ENCODE measurements around the gene INSRR.

The INSRR gene

DNA sequence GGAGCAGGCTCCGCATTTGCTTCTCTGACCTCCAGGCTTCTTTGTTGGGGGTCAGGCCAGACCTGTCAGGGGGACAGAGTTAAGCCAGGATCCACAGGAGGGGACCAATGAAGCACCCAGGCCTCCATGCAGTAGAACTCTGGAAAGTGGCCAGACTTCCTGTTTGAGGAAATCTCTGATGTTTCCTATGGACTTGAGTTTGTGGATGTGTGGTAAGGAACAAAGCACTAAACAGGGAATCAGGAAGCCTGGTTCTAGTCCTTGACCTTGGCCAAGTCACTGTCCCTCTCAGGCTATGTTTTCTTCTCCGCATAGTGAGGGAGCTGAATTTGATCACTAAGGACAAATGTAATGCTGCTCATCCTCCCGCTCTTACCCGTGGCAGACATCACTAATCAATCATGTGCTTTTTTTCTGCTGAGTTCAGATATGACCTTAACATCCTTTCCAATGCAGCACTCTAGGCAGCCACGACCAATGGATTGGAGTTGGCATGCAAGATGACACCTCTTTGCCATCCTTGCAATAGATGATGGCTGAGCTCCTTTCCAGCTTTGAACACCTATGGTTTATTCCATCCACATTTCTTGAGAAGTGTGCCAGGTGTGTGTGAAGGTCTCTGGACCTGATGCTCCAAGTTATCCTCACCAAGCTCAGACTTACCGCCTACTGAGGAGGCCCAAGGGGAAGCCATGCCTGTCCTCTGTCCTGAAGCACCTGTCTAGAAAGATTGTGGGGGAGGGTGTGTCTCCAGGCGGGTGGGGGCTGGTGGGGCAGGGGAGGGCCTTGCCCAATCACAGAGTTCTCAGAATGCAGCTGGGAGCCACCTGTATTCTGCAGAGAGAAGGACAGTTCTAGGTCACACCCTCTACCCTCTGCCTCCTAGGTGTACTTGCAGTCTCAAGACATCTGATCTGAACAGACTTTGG lies 52.1 kb downstream of the INSRR start:
- no peak for DNase-seq (ENCODE audit: low read depth in 2 of 2)

DNA sequence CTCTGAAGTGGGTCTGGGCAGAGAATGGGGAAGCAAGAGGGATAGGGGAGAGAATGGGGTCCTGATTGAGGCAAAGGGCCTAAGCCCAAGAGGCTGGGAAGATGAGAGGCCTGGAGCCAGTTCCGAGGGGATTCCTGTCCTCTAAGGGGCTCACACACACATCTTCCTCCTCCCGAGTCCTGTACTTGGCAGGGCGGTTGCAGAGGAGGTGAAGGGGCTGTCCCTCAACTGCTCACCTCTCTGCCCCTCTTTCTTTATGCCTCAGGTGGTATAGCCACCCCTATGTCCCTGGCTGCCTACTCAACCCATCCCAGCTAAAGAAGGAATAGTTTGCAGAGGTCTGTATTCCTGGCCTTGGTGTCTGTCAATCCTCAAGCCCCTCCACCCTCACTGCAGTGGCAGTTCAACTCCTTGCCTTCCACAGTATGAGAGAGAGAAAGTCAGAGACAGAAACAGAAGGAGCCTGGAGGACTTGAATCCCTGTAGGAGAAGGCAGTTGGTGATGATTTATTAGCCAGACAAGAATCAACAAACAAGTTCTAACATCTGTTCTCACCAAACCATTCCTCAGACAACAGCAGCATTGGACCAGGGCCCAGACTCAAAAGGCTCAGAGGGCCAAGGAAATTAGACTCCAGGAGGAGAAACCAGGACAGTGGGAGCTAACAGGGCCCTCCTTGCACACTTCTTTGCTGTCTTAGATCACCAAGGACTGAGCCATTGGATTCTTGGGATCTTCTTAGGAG lies 53.0 kb downstream of the INSRR start:
- DNase-seq (ENCODE audit: low read depth in 2 of 2): no peak

DNA sequence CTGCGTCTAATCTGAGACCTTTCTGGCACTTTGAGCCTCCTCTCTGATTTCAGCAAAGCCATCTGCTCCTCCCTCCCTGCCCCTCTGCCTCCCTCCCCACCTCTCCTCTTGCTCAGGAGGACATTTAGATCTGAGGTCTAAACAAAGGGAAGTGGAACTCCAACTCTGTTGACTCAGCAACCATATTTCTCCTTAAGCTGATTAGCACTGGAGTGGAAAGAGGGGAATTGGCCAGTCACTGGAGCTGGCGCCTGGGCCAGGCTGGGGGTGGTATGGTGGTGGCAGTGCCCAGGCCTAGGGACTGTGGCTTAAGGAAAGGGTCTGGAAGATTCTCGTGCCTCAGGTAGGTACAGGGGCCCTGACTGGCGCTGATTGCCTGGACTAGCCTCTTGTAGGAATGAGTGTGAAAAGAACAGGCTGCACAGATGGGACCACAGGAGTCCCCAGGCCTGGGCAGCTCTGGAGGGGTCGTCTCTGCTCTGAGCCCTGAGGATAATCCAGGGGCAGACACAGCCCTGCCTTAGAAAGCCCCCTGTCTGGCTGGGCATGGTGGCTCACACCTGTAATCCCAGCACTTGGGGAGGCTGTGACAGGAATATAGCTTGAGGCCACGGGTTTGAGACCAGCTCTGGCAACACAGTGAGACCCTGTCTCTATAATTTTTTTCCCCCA lies 54.2 kb downstream of the INSRR start:
- DNase-seq (ENCODE audit: low read depth in 2 of 2): no peak

DNA sequence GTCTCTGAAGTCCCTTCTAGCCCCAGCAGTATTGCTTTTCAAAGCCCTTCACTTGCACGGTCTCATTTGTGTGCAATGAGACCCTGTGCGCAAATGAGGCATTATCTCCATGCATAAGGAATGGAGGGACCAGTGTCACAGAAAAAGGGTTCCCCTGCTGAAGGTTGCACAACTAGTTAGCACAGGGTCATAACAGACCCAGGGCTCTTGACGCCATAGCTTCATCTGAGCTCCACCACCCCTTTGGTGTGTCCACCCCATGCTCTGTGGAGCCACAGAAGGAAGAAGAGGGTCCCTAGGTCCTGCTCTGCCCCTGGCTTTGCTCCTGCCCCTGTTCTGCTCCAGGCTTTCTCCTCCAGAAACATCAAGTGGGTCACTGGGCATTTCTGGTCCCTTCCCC lies 54.9 kb downstream of the INSRR start:
- no peak for DNase-seq (ENCODE audit: low read depth in 2 of 2)

DNA sequence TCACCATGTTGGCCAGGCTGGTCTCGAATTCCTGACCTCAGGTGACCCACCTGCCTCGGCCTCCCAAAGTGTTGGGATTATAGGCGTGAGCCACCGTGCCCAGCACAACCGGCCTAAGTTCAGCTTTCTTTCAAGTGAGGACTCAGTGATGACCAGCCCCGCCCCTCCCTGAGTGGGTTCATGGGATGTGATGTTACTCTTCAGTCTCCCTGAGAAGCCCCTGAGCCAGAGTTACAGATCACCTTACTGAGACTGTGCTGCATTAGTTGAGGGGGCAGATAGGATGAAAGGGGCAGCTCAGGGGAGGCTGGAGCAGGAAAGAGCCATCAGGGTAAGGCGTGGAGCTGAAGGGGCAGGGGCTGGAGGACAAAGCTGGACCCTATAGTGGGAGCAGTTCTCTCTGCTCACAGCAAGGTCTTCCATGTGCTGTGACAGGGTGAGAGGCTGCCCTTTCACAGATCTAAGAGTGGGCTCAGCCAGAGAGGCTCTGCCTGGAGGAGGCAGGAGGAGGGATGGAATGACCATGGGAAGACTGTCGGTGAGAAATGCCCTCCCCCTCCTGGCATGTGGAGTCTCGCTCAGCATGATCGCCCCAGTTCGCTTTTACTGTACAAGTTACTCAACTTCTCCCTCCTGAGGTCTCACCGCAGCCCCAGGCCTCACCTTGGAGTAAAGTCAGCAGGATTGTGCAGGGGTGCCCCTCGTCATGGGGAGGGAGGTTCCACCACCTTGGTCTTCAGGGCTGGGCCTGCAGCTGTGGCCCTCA lies 55.6 kb downstream of the INSRR start:
- no peak for DNase-seq (ENCODE audit: low read depth in 2 of 2)

DNA sequence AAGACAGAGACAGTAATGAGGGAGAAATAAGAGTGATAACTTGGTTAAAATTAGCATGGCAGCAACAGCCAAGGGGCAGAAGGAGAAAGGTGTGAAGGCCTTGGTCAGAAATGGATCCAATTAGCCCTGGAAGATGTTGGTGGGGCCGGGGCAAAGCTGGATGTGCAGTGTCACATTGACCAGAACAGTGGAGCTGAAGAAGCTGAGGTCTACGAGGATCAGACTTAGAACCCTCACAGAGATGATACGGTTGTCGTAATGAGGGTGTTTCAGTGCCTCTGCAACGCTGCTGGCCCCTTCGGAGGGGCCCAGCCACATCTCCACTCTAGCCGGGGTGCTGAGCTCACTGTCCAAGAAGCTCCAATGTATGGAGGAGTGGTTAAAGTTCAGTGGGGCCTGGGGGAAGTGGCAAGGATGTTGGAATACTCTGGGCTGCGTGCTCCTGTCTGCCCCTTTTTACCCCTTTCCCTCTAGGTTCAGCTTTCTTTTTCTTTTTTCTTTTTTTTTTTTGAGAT lies 56.4 kb downstream of the INSRR start:
- no peak for DNase-seq (ENCODE audit: low read depth in 2 of 2)

DNA sequence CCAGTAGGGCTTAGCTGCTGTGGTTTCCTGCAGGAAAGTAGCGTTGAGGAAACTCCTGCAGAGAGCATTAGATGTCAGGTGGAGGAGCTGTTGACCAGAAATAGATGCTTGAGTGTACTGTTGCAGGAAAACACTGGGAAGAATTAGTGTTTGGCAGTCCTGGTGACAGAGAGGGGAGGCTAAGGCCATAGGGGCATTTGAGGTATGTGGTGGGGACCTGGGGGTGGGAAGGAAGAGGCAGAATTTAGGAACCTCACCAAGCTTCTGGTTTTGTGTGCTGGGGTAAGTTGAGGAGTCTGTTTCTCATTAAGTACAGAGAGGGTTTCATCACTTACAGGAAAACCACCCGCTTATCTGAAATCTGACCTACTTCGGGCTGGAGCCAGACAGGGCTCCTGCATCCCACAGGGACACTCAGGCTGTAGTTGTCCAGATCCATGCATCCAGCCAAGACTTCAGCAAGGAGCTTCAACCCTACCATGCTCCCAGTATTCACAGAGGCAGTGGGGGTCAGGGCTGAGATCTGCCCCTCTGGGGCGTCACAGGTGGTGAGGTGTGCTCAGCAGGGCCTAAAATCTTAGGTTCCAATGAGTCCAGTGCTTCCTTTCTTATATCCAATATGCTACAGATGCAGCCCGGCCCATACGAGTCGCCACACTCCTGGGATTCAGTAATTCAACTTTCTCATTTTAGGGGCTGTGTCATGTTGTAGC lies 57.4 kb downstream of the INSRR start:
- no peak for DNase-seq (ENCODE audit: low read depth in 2 of 2)

DNA sequence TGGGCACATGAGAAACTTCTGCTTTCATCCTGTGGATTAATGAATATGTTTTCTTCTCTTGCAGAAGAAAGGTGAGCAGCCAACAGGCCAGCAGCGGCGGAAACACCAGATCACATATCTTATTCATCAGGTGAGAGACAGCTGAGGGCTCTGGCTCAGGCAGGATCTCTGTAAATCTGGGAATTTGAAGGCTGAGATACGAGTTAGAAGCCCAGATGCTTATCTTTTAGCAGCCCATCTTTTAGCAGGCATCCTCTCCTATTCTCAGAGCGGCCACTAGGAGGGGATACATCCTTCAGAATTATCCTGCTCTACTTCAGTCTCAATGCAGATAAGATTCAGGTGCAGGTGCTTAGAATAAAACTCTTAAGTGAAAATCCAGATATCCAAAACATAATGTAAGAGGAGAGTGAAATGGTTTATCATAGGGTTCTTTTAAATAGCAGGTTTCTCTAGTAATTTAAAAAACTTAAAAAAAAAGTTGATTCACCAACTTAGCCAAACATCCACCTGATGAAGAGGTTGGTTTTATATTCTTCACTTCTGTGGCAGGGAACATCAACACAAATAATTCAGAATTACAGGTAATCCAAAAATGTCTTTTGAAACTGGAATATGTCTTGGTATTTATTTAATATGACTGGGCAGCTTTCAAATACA lies 61.6 kb downstream of the INSRR start:
- peak in 1 of 2 donors; percentile 58 for DNase-seq (ENCODE audit: low read depth in 2 of 2)

DNA sequence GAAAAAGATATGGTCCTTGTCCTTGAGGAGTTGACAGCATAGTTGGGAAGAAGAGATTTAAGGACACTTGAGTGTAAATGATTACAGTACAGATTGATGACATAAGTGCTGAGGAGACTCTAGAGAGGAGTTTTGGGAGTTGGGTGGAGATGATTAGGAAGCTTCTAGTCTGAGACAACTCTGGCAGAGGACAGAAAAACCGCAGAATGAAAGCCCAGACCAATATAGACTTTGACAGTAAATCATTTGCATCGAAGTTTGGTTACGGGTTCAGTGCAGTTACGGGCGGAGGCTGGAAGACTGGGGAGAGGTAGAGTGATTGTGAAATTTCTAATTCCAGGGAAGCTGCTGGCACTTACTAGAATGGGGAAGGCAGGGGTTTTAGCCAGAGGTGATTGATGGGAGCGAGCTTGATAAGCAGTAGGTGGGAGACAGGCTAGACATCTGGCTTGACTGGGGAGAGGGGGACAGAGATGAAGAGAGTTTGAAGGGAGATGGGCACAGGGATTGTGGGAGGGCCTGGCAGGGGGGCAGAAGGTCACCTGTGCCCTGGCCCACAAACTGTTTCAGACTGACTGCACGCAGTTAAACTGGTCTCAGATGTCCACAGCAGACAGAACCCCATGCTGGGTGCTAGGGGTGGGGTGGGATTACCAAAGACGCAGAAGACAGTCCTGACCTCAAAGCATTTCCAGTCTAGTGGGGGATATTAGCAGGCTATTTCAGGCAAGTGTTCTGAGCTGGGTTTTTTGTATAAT lies 62.4 kb downstream of the INSRR start:
- no peak for DNase-seq (ENCODE audit: low read depth in 2 of 2)

DNA sequence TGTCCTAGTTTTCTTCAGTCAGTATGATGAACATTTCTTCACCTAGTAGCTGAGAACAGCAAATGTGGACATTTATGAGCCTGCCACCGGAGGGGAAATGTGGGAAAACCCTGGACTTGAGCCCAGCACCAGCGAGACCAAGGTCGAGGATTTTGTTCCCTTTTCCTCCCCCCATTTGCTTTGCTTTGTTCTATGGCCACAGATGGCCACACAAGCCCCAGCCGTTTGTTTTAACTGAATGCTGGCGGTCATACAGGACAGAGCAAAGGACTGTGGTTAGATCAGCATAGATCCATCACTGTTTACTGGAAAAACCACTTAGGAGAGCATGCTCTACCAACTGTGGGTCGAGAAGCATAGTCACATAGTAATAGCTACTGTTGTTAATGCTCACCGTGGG lies 63.1 kb downstream of the INSRR start:
- DNase-seq (ENCODE audit: low read depth in 2 of 2): no peak

DNA sequence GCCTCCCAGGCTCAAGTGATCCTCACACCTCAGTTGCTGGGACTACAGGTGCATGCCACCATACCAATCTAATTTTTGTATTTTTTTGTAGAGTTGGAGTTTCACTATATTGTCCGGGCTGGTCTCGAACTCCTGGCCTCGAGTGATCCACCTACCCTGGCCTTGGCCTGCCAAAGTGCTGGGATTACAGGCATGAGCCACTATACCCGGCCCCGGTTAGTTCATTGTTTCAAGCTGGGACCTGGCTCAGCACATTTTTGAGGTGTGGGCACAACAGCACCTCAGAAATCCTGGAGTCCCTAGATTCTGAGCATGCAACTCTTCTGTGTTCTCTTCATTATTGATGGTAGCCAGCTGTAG lies 63.6 kb downstream of the INSRR start:
- no peak for DNase-seq (ENCODE audit: low read depth in 2 of 2)

DNA sequence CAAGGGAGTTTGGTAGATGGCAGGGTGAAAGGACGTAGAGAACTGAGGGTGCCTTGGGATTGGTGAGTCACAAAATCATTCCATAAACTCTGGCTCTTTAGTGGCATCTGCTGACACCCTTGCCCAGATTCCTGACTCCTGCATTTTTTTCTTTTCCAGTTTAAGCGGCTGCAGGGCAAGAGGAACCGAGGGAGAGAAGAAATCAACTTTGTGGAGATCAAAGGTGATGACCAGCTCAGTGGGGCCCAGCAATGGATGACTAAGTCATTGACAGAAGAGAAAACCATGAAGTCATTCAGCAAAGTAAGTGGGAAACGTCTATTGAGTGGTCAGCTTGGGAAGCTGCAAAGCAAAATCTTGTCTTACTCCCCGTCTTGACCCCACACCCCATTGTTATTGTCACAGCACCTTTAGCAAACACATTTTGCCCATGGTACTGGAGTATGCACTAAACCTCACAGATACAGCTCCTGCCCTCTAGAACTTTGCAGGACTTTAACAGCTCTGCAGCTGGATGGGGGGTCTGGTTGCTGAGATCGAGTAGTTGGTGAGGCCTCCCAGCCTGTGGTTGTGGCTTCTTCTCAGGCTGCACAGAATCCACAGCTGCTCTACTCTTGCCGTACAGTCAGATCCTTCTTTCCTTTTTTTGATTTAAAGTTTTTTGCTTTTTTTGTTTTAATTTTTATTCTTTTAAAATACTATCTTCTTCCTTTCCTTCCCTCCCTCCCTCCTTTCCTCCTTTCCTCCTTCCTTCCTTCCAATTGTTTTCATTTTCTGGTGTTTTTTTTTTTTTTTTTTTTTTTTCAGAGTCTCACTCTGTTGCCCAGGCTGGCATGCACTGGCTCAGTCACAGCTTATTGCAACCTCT lies 64.2 kb downstream of the INSRR start:
- DNase-seq (ENCODE audit: low read depth in 2 of 2): no peak

Measured in stimulated activated CD4-positive, alpha-beta T cell treated with anti-CD3 and anti-CD28 coated beads, Interleukin-1b, Interleukin-23, amount 100 ng/mL, for 4 hours (primary cell).